GM23248 (cell line): ENCODE results near the gene CEP89.

Experiments
- EZH2 ChIP-seq: fragments of 200-600 bp; sonication (generic); IDR thresholded peaks from 2 replicates; pipeline ENCODE4 v1.6.1; 2018; ENCODE audit warnings: antibody characterized with exemption, mild to moderate bottlenecking; ENCODE audit not compliant: insufficient read depth, poor library complexity, severe bottlenecking
- EZH2phosphoT487 ChIP-seq: fragments of 200-600 bp; sonication (generic); IDR thresholded peaks from 2 replicates; pipeline ENCODE4 v1.6.1; 2018; ENCODE audit warnings: antibody characterized with exemption, moderate library complexity, mild to moderate bottlenecking, low read depth; ENCODE audit not compliant: insufficient read depth

GRCh38 chr19:32896516-32897214 lies 75.1 kb downstream of the CEP89 start:
- TF ChIP-seq EZH2 (no peak), EZH2phosphoT487 (no peak)
